Colonic mucosa (tissue), 2 donors: ENCODE measurements around the gene FPGT. TPM values are rescaled to one million over a fixed set of nuclear protein-coding genes. Genes with fewer than 3 reads are reported as not detected.

Source experiments
- total RNA-seq, 2 donors: library from RNA; stranded (reverse); fragmentation: NEBNext Ultra II Directional in 1 of 2; extraction: Animal tissue kit (Norgen Biotek cat#: 25700) in 1 of 2; gene quantifications; one replicate each; pipeline ENCODE4 v1.2.1, GENCODE V29; 2021
- donor health status: DM: no; HTN: no; CAD: no.
- donor health status: DM: no; HTN: no; CAD: no.

Gene FPGT
- total RNA-seq, 2 donors from 2014 or later: 14.8 to 15.8 TPM

Other genes starting within 250 kb of the FPGT start
- under 1 TPM; 0.16 to 0.74 TPM for gene LRRIQ3, start 66 bp upstream of the FPGT start, total RNA-seq
- gene TNNI3K, start 37.1 kb downstream of the FPGT start, total RNA-seq: under 1 TPM; 0.59 to 0.96 TPM